Activated CD4-positive, alpha-beta T cell treated with anti-CD3 and anti-CD28 coated beads, Interleukin-2, amount 50 U/mL, for 4 hours (primary cell): Measurements from ENCODE around the gene PALLD.

Source experiments
- DNase-seq, 2 experiments: peaks; one replicate each; pipeline ENCODE4 v3.0.0-alpha.2; 2020

Gene PALLD

GRCh38 chr4:168594121-168594520, 97.3 kb downstream of the PALLD start:
- DNase-seq = no peak

DNA sequence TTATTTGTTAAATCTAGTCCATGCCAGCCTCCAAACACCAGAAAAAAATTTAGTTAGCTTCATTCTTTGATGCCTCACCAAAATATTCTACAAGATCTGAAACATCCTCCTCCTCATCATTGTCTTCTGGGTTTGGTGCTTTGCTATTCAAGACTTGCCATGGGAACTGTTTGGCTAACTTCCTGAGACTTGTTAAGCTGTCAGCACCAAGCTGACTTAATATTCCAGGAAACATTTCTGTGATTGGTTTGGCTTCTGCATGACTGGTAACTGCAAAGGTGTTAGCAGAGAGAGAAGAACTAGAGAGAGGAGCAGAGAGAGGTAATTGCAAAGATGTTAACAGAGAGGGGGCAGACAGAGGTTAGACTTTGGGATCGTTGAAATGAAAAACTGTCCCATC, 101.3 kb downstream of the PALLD start:
- no peak for DNase-seq

DNA sequence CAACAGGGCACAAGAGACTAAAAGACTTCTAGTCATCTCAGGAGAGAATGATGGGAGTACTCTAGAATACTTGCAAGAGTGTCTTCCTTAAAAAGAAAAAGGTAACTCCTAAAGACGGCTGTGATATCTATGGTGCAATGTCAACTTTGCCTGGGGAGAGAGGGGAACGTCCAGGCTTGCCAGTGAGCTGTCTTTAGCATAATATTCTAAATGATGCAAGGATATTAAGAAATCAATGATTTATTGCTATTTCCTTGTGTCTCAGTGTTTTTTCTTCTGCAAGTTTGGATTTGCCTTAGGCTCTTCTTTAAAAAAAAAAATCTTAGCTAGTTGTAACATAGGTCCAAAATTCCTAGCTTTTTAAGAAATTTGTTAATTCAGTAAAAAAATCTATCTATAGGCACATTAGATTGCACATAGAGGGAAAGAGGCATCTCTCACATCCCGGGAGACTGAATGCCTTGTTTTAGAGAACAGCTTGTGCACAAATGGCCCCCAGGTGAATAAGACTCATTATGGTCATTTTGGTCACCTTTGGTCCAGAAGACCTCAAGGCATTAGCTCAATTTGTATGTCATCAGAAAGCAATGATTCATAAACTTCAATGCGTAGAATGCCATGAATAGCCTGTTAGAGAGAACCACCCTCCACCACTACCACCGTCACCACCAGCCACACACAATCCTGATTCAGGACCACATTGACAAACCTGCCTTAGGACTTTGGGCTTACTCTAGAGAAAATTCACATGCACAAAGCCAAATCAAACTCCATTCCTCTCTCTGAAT, 104.1 kb downstream of the PALLD start:
- no peak for DNase-seq

GRCh38 chr4:168601899-168602298, 105.0 kb downstream of the PALLD start:
- DNase-seq = no peak

- no peak for DNase-seq
These were observed 107.9 kb downstream of the PALLD start for GRCh38 chr4:168604496-168605373.

- no peak for DNase-seq
These were observed 108.6 kb downstream of the PALLD start for GRCh38 chr4:168605411-168605810.

DNA sequence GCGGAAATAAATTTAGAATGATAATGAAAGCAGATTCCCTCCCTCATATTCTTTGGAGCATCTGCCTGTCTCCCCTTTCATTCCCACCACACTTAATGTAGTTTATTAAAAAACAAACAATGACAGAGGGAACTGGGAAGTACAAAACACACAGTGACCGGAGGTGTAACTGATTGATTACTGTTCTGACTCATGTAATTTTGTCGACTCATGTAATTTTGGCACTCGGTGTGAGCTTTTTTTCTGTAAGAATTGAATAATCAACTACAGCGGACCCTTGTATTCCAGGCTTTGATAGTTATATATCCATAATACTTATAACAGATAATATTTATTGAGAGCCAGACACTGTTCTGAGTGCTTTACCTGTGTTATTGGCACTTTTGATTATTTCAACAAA, 110.4 kb downstream of the PALLD start:
- no peak for DNase-seq

DNA sequence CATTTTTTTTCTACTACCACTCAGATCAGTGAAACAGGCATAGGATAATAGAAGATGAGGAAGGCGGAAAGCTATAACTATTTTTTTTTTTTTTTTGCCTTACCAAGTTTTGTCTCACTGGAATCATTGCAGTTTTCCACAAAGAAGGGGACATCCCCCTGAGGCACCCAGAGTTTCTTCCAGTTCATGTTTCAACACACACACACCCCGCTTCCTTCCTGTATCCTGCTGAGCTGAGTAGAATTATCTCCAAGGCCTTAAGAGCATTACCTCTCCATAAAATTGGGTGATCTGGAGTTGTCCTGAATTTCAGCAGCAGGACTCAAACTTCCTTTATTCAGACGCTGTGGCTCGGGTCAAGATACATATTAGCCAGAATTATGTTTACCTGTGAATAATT, 111.9 kb downstream of the PALLD start:
- DNase-seq = no peak

DNA sequence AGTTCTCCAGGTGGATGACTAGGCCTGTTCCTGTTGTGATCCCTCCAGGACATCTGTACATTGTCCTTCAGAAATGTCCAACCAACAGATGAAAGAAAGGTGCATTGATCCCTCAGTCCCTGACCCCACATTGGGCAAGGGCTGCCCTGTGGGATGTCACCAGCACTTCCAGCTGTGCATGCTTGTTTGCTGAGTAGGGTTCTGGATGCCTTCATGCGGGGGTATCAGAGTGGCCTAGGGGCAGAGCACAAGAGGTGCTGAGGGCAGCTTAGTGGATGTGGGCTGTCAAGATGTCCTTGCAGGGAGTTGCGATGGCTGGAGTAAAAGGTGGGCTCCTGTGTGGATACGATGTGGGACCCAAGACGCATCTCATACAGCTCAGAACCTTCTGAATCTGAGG, 112.5 kb downstream of the PALLD start:
- DNase-seq = no peak

DNA sequence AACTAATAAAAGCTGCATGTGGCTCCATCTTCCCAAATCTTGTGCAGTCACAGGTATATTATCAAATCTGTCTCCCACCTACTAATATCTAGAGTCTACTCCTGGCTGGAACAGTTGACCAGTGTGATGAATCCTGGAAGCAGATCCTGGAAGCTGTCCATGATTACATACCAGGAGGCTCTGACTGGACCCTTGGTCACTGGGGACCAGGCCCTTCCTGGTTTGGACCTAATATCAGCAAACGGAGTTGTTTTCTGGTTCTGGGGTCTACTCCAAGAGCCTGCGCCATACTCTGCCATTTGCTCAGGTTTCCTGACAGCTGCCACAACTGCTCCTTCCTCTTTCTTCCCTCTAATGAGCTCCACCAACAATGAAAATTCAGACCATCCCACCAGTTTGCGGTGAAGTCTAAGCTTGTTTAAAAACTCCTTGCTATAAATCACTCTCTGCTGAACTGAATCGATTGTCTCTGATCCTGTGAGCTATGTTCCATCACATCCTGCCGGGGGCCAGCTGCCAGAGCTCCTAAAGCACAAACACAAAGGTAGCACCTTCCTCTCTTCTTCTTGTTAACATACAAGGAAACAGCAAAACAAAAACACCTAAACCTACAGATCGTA, 114.2 kb downstream of the PALLD start:
- DNase-seq = no peak

- no peak for DNase-seq
These were observed 115.7 kb downstream of the PALLD start for GRCh38 chr4:168612450-168613135.

- DNase-seq = no peak
These were observed 117.0 kb downstream of the PALLD start for GRCh38 chr4:168613869-168614268.

GRCh38 chr4:168614281-168615057, 117.6 kb downstream of the PALLD start:
- no peak for DNase-seq

DNA sequence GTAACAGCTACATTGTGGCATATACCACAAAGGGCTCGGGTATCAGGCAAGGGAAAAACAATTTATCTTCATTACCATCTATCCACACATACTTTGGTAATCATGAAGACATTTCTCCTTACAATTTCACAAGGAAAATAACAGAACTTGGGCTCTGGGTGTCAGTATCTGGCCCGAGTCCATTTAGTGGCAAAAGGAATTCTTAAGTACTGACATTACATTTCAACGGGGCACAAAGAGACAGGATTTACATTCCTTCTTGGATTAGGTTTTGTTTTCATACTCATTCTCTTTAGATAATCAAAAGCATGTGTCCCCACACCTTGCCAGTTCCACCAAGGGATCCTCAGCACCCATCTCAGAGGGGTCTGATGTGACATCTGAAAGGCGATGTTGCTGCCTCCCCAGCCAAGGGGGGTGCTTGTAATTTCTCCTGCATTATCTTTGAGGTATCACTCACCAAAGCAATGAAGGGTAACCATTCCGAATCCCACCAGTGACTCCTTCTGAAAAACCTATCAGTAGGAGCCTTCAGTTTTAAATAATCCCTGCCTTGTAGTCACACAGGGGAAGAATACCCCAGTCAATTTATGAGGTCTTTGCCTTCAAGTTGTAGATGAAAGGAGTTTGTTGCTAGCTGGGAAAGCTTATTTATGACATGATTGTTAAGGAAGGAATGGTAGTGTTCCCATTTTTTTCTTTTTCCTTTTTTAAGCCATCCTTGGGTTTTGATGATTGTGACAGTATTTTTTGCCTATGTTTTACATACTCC, 118.6 kb downstream of the PALLD start:
- DNase-seq = no peak

- no peak for DNase-seq
These were observed 121.9 kb downstream of the PALLD start for GRCh38 chr4:168618577-168619265.

DNA sequence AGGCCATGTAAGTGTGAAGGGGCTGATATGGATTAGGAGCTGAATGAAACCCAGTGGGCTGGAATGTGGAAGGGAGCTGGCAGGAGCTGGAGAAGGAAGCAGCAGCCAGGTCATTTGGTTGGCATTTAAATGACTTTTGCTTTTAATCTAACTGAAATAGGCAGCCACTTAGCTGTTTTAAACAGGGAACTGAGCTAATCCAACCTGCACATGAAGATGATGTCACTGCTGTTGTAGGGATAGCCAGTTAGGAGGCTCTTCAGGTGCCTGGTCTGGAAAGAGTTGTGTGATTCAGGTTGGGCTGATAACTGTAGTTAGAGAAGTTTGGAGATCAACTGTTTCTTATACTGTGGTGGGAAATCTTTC, 122.4 kb downstream of the PALLD start:
- DNase-seq = no peak

DNA sequence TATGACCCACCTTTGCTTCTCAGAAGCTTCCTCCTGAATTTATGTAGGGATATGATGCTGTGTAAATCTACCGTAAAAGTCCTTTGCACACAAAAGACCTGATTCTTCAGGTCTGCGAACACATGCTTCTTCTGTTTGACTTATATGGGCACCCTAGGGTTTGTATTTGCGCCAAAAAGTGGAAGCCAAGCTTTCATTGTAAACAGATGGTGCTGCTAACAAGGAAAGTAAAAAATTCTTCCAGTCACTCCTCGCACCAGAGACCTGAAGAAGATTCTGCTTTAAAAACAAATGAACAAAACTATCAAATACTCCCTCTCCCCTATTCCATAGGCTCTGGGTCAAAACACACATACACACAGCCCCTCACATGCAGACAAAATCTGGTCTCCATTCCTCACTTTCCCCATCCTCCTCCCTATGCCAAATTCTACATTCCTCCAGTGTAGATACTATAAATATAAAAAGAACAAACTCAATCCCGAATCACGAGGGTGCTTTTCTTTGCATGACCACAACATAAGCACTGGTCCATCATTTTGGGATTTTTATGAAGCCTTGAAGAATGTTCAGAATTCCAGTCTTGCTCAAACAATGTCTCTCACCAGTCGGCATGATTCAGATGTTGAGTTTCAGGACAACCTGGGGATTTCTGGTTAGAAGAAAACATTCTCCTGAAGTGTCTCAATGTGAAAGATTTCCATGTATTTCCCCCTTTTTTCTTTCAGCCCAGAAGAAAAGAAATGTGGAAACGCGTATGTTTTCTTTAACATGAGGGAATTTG, 125.1 kb downstream of the PALLD start:
- DNase-seq = no peak

DNA sequence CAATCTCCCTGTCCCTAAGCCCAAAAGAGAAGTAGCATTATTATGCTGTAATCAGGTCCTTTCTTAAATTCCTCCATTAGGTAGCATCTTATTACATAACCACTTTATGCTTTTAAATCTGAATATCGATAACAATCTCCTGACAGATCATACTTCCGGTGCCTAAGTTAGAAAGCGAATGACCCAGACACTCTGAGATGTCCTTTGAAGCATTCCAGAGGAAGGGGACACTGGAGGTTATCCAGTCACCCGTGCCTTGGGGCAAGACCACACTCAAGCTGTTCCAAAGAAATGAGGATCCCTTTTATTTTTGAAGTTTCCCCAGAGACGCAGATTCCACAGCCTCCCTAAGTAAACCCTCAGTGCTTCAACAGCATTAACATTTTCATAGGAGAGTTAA, 125.7 kb downstream of the PALLD start:
- DNase-seq = no peak

DNA sequence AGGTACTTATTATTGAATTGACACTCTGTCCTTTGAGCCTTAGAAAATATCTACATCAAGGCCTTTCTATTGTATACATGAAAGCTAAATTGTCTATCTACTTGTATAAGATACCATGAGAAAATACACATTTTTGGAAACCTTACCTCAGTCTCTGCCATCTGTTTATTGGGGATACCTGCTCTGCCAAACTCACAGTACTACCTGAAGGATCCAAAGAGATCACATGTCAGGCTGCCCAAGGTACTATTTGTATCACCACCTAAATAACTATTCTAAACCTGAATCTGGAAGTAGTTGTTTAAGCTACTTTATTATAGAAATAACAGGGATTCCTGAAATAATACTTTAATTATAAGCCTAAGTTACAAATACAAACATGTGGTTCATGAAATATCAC, 126.2 kb downstream of the PALLD start:
- no peak for DNase-seq

DNA sequence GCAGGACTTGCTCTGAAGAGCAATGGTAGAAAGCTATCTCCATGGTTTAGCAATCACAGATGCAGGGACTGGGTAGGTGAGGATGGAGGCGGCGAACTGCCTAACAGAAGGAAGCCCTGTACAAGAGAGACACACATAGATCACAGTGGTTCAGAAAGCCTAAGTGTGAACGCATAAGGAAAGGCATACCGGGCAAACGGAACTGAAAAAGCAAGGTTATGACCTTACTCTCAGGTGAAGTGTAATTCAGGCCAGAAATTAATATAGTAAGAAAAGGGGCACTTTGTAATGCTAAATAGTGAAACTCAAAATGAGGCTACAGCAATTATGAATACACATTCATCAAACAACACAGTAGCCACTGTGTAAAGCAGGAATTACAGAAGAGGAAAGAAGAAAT, 126.6 kb downstream of the PALLD start:
- DNase-seq = no peak
